Gastroesophageal sphincter (tissue), 3 donors: ENCODE data around the gene ARFGEF2.

Experiments
- CTCF ChIP-seq, 4 experiments: fragments of 200-600 bp in 2 of 4; fragments of 450-650 bp in 2 of 4; sonication (generic) in 1 of 4; IDR thresholded peaks; one replicate each; pipeline ENCODE4 v1.5.1; 2017 to 2019; ENCODE audit warnings: antibody characterized with exemption in 4 of 4, mild to moderate bottlenecking in 2 of 4, moderate library complexity in 2 of 4
- POLR2A ChIP-seq, 2 donors: fragments of 450-650 bp; IDR thresholded peaks; one replicate each; pipeline ENCODE4 v1.6.1; 2017; ENCODE audit warnings: antibody characterized with exemption in 2 of 2, mild to moderate bottlenecking in 2 of 2, moderate library complexity in 1 of 2
- POLR2AphosphoS5 ChIP-seq: sonication (generic); formaldehyde crosslinking; IDR thresholded peaks from one replicate; pipeline ENCODE4 v1.6.1; 2017; ENCODE audit warnings: antibody characterized with exemption

- TF ChIP-seq CTCF (IDR thresholded peaks at IDR 0.05) = no peak
- no peak for TF ChIP-seq POLR2A (IDR thresholded peaks at IDR 0.05)
- TF ChIP-seq POLR2AphosphoS5 = no peak
These were observed 17.2 kb downstream of the ARFGEF2 start for GRCh38 chr20:48938670-48939069.
